Retinal pigment epithelial cell (primary cell): Measurements from ENCODE around the gene OVCA2.
"Not testable (repeated sequence)": the region's sequence is repeated elsewhere in the genome, so short reads cannot be mapped to it uniquely, and the experiment has no call there.

ENCODE experiments used
- DNase-seq: peaks from one replicate; pipeline ENCODE4 v3.0.0-alpha.2; 2010; ENCODE audit warnings: low read depth
- H3K4me3 ChIP-seq: 2 replicates; pipeline ENCODE4 v1.5.1; 2011; ENCODE audit warnings: mild to moderate bottlenecking, low read length, control low read depth, moderate library complexity
- CTCF ChIP-seq: conservative IDR thresholded peaks from 2 replicates; pipeline ENCODE4 v1.5.1; 2011; ENCODE audit warnings: low read depth, low read length, control low read depth, inconsistent platforms

OVCA2 gene

GRCh38 chr17:2008332-2009126 is 33.3 kb upstream of the OVCA2 start:
- no peak for DNase-seq

GRCh38 chr17:2009737-2010136 is 32.1 kb upstream of the OVCA2 start:
- TF ChIP-seq CTCF, result no peak
- no peak for DNase-seq

More at GRCh38 chr17:2008332-2009126, 33.3 kb upstream of the OVCA2 start:
- H3K4me3 ChIP-seq, result no peak overlapping the region
- no peak for TF ChIP-seq CTCF

GRCh38 chr17:2011411-2012371 is 30.1 kb upstream of the OVCA2 start:
- no peak for DNase-seq
- H3K4me3 ChIP-seq, result no peak overlapping the region
- TF ChIP-seq CTCF, result no peak

More at GRCh38 chr17:2009737-2010136, 32.1 kb upstream of the OVCA2 start:
- H3K4me3 ChIP-seq, result no peak overlapping the region

GRCh38 chr17:2012499-2012898 is 29.3 kb upstream of the OVCA2 start:
- H3K4me3 ChIP-seq, result no peak overlapping the region
- no peak for DNase-seq
- TF ChIP-seq CTCF, result no peak

GRCh38 chr17:2013220-2013993 is 28.4 kb upstream of the OVCA2 start:
- not testable (repeated sequence) for H3K4me3 ChIP-seq, DNase-seq

GRCh38 chr17:2013994-2014317 is 27.9 kb upstream of the OVCA2 start:
- H3K4me3 ChIP-seq, result no peak overlapping the region
- no peak for DNase-seq
- no peak for TF ChIP-seq CTCF

GRCh38 chr17:2015314-2015713 is 26.5 kb upstream of the OVCA2 start:
- H3K4me3 ChIP-seq, result no peak overlapping the region

More at GRCh38 chr17:2015314-2015713, 26.5 kb upstream of the OVCA2 start:
- no peak for TF ChIP-seq CTCF
- no peak for DNase-seq
